ENCODE measurements around the gene ADAMTS2.

Gene ADAMTS2

GRCh38 chr5:179207920-179208705 is 137.1 kb downstream of the ADAMTS2 start:
- DNase-seq: no peak

DNA sequence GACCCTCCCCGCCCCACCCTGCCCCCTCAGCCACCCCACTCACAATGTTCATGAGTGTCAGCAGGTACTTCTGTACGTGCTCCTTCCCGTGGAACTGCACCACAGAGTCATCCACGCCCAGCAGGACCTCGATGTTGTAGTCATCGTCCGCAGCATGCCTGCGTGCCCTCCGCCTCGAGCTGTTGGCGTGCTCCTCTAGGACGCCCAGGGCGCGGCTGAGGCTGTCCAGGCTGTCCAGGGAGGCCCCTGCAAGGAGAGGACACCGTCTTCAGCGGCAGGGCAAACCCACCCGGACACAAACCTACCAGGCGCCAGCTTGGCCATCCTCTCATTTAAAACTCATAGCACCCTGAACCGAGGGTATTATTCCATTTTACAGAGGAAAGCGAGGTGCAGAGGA is 137.8 kb downstream of the ADAMTS2 start:
- no peak for DNase-seq

- DNase-seq: no peak
These were observed 138.9 kb downstream of the ADAMTS2 start for GRCh38 chr5:179206366-179206765.

- no peak for DNase-seq
These were observed 140.0 kb downstream of the ADAMTS2 start for GRCh38 chr5:179205277-179205676.

DNA sequence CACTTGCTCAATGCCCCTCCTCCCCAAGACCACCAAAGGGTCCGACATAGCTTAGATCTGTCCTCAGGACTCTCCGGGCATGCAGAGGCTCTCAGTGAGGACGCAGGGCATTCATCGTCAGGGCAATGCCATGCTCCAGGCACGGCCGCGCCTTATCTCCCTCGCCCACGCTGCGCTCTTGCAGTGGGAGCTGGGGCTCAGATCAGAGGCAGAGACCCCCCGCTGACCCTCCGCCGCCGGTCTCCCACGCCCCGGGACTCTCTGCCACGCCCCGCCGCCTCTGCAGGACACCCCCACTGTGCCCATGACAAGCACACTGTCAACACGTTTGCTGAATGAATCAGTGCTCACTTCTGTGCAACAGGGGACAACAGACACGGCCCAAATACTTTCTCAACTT is 140.7 kb downstream of the ADAMTS2 start:
- no peak for DNase-seq

- no peak for DNase-seq
These were observed 142.0 kb downstream of the ADAMTS2 start for GRCh38 chr5:179203248-179203647.

- no peak for DNase-seq
These were observed 143.3 kb downstream of the ADAMTS2 start for GRCh38 chr5:179201986-179202385.

GRCh38 chr5:179199246-179199645 is 146.0 kb downstream of the ADAMTS2 start:
- DNase-seq: no peak

GRCh38 chr5:179198825-179199224 is 146.4 kb downstream of the ADAMTS2 start:
- no peak for DNase-seq

DNA sequence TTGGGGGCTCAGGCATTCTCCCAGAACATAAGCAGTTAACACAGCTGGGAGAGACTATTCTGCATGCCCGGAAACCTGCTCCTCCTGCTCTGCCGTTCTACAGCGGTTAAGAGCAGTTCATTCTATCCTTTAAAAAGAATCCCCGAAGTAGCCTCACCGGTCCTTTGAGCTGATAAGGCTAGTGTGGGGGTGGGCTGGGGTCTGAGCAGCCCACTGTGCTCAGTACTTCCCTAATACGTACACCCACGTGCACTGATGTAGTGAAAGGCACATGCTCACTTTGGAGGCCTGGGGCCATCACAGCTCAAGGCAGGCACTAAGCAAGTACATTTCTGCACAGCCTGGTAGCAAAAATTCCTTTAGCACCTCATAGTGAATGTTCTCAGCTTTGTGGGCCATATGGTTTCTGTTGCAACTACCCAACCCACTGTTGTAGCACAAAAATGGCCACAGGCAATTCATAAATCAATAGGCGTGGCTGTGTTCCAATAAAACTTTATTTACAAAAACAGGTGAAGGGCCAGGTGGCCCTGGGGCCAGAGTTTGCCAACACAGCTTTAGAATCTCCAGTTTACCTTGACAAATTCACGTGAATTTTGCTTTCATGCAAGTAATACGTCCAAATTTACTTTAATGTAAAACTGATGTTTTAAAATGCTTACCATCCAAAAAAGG is 148.7 kb downstream of the ADAMTS2 start:
- no peak for DNase-seq

- DNase-seq: no peak
These were observed 149.5 kb downstream of the ADAMTS2 start for GRCh38 chr5:179195561-179196404.

GRCh38 chr5:179194941-179195381 is 150.3 kb downstream of the ADAMTS2 start:
- DNase-seq: no peak

- no peak for DNase-seq
These were observed 150.9 kb downstream of the ADAMTS2 start for GRCh38 chr5:179194201-179194910.

DNA sequence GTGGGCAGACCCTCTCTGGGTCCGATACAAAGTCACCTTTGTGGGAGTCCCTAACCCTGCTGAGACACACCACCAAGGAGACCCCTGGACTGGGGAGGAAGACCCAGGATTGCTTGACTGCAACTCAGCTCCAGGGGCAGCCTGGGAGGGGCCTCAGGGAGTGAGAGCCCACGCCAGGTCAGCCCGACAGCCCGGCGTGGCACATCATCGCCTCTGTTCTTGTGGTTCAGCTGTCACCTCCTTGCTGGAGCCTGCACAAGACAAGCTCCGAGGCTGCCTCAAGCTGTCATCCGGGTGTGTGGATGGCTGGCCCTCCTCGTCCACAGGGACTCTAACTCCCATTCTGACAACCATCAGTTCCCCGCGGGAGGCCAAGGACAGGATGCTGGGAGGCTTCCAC is 151.5 kb downstream of the ADAMTS2 start:
- no peak for DNase-seq

DNA sequence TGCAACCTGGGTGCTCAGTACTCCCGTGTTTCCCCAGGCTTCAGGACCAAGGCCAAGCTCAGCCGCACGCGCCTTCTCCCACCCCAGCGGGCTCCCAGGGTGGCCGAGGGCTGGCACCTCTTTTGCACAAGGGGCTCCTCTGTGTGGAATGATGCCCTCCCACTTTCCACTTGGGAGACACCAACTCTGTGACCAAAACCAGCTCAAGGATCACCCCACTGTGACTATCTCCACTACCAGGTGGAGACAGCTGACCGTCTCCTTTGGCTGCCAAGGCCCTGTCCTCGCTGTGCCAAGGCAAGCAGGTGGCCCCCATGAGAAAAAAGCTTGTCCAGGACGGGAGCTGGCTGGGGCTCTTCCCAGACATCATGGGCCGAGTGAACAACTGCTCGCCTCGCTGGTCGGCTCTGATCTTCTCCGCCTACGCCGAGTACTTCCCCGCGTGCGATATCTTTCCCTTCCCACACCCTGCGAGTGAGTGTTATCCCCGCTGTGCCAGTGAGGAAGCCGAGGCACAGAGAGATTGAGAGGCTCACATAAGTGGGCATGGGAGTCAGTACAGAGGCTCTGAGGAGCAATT is 152.3 kb downstream of the ADAMTS2 start:
- no peak for DNase-seq

DNA sequence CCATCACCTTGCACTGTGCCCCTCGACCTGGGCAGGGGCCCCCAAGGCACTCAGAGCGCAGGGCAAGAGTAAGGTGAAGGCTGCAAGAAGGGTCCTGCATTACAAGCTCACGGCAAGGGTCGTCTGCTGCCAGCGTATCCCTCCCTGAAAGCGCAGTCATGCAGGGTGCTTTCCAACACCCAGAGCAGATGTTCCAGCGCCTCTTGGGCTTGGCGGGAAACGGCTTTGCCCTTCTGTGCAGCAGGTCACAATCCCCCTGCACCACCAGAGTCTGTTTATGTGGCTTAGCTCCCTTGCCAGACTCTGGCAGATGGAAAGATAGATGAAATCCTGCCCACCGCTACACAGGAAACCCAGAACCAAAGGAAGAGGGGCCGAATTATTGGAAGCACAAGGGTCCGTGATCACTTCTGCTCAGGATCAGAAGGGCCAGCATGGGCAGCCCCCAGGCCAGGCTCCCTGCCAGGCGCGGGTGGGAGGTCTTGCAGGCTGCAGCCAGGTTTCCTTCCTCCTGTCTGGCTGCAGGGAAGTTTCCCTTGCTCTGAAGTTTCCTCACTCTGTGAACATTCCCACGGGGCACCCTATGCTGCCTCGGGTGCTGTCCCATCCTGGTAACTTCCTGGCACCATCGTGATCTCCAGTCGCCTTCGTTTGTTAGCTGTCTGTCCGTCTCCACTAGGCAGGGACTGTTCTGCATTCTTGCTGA is 152.9 kb downstream of the ADAMTS2 start:
- no peak for DNase-seq

- no peak for DNase-seq
These were observed 153.6 kb downstream of the ADAMTS2 start for GRCh38 chr5:179191506-179192184.

DNA sequence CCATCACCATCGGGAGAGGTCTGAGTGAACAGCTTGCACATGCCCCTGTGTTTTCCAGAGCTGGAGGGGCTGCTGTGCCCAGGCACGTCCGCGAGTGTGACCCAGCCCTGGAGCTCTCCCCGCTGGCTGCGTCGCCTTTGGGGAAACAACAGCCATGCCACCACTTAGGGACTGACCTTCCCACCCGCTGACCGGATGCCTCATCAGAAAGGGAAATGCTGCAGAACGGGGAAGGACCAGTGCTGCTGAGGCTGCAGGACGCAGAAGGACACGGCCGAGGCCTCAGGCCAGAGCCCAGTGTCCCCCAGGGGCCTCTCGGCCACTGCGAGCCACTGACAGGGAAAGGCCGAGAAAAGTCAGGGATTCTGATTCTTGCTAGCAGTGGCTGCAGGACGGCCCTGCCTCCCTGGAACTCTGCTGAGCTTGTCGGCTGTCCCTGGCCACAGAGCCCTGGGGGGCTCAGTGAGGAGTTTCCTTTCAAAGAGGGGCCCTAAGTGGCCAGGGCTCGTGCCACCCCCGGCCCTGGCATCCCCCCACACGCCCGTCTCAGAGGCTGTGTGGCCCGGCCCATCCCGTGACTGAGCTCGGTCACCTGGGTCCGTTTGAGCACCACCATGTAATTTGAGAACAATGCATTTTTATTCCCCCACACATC is 154.3 kb downstream of the ADAMTS2 start:
- no peak for DNase-seq

- no peak for DNase-seq
These were observed 156.6 kb downstream of the ADAMTS2 start for GRCh38 chr5:179188636-179189035.

Data from stimulated activated naive CD4-positive, alpha-beta T cell (primary cell).